ENCODE measurements around the gene GRWD1. TPM values are rescaled to one million over a fixed set of nuclear protein-coding genes. Genes with fewer than 3 reads are reported as not detected.

GRWD1 gene
- total RNA-seq, 2 donors from 2014 or later: 22.3 to 25.1 TPM

- peak; percentile 43 to 66 for DNase-seq
- intact Hi-C loops (cut with DNase I, micrococcal nuclease): no loop called here
- peak; percentile 93 for ATAC-seq
Measured at GRCh38 chr19:48452289-48453190, 6.8 kb downstream of the GRWD1 start.

- intact Hi-C loops (cut with DNase I, micrococcal nuclease): no loop called here
- no peak for DNase-seq
- ATAC-seq: no peak
Measured at GRCh38 chr19:48454150-48454730, 8.5 kb downstream of the GRWD1 start.

GRCh38 chr19:48455171-48455907 lies 9.6 kb downstream of the GRWD1 start, which contains the start of gene KCNJ14:
Gene KCNJ14, plus strand, starts transcription at chr19:48455574. Its CDS starts 6,151 bp downstream, at chr19:48461725.
- intact Hi-C loops (cut with DNase I, micrococcal nuclease): no loop called here

GRCh38 chr19:48455908-48456562 lies 10.3 kb downstream of the GRWD1 start:
- DNase-seq (no peak), ATAC-seq (no peak)
- intact Hi-C loops (cut with DNase I, micrococcal nuclease): no loop called here

More at GRCh38 chr19:48455171-48455907, 9.6 kb downstream of the GRWD1 start, which contains the start of gene KCNJ14:
- no peak for DNase-seq
- ATAC-seq: no peak

- DNase-seq: no peak
- ATAC-seq: no peak
- intact Hi-C loops (cut with DNase I, micrococcal nuclease): no loop called here
Measured at GRCh38 chr19:48456864-48457263, 11.1 kb downstream of the GRWD1 start.

- ATAC-seq (no peak), DNase-seq (no peak)
- intact Hi-C loops (cut with DNase I, micrococcal nuclease): no loop called here
Measured at GRCh38 chr19:48458016-48458415, 12.2 kb downstream of the GRWD1 start.

GRCh38 chr19:48461651-48461981 lies 15.8 kb downstream of the GRWD1 start:
- ATAC-seq (no peak), DNase-seq (no peak)
- intact Hi-C loops (cut with DNase I, micrococcal nuclease): no loop called here

GRCh38 chr19:48461982-48462655 lies 16.3 kb downstream of the GRWD1 start:
- intact Hi-C loops (cut with DNase I, micrococcal nuclease): no loop called here
- DNase-seq (no peak), ATAC-seq (no peak)

- intact Hi-C loops (cut with DNase I, micrococcal nuclease): no loop called here
- ATAC-seq (no peak), DNase-seq (no peak)
Measured at GRCh38 chr19:48465215-48465614, 19.4 kb downstream of the GRWD1 start.

- intact Hi-C loops (cut with DNase I, micrococcal nuclease): no loop called here
- ATAC-seq (no peak), DNase-seq (no peak)
Measured at GRCh38 chr19:48466561-48467325, 21.0 kb downstream of the GRWD1 start.

- ATAC-seq: peak; percentile 88
- intact Hi-C loops (cut with DNase I, micrococcal nuclease): no loop called here
- DNase-seq: peak; percentile 99 to 100
Measured at GRCh38 chr19:48468772-48469288, 23.0 kb downstream of the GRWD1 start.

GRCh38 chr19:48469289-48469881 lies 23.6 kb downstream of the GRWD1 start, which contains the start of gene CYTH2:
Gene CYTH2, plus strand, starts transcription at chr19:48469369. Its CDS starts 139 bp downstream, at chr19:48469508.
- peak; percentile 73 for ATAC-seq
- intact Hi-C loops (cut with DNase I, micrococcal nuclease): no loop called here

GRCh38 chr19:48469934-48470680 lies 24.3 kb downstream of the GRWD1 start:
- DNase-seq: no peak
- no peak for ATAC-seq
- intact Hi-C loops (cut with DNase I, micrococcal nuclease): no loop called here

More at GRCh38 chr19:48469289-48469881, 23.6 kb downstream of the GRWD1 start, which contains the start of gene CYTH2:
- peak; percentile 88 to 91 for DNase-seq

- intact Hi-C loops (cut with DNase I, micrococcal nuclease): no loop called here
- DNase-seq: no peak
- no peak for ATAC-seq
Measured at GRCh38 chr19:48470856-48471255, 25.1 kb downstream of the GRWD1 start.

- ATAC-seq (no peak), DNase-seq (no peak)
- intact Hi-C loops (cut with DNase I, micrococcal nuclease): no loop called here
Measured at GRCh38 chr19:48471836-48472235, 26.1 kb downstream of the GRWD1 start.

GRCh38 chr19:48473161-48473966 lies 27.6 kb downstream of the GRWD1 start:
- no peak for DNase-seq
- ATAC-seq: no peak
- intact Hi-C loops (cut with DNase I, micrococcal nuclease): no loop called here
